Measurements from ENCODE around the gene ARHGAP26. TPM values are rescaled to one million over a fixed set of nuclear protein-coding genes. Genes with fewer than 3 reads are reported as not detected.

The ARHGAP26 gene
- total and polyA plus RNA-seq, 2 of the 4 experiments (the other 2 are of a cell fraction) = 0.54 to 0.56 TPM

GRCh38 chr5:142939006-142939405, 168.8 kb downstream of the ARHGAP26 start:
- no peak overlapping the region for H2BK120ac ChIP-seq (ENCODE audit: low read depth, low read length)
- no peak overlapping the region for H2BK15ac ChIP-seq (ENCODE audit: low read depth, low read length)
- ATAC-seq (ENCODE audit: low read depth) = no peak
- H2BK20ac ChIP-seq (ENCODE audit: low read depth, low read length) = no peak overlapping the region
- H2AK5ac ChIP-seq (ENCODE audit: low read depth, low read length) = no peak overlapping the region
- no peak overlapping the region for H3K56ac ChIP-seq (ENCODE audit: extremely low read depth, insufficient read depth, low read length)
- H4K20me1 ChIP-seq (ENCODE audit: insufficient read depth, low read length) = no peaks in the 10 kb centered on the region
- no peaks in the 10 kb centered on the region for H3K9me3 ChIP-seq (ENCODE audit: control insufficient read depth, insufficient read depth, low read length)
- H2AK9ac ChIP-seq (replicated peaks; ENCODE audit: low read depth, low read length, poor library complexity) = no peak overlapping the region
- H3K79me1 ChIP-seq (ENCODE audit: low read depth in 1 of 2, low read length in 2 of 2) = no peaks in the 10 kb centered on the region
- H2AFZ ChIP-seq (replicated peaks; ENCODE audit: low read length, poor library complexity) = no peak overlapping the region
- in situ Hi-C loops (cut with MboI; ENCODE audit: low sequenced_read_pairs) (no loop called here), intact Hi-C loops (cut with micrococcal nuclease) (no loop called here), dilution Hi-C loops (cut with HindIII; ENCODE audit: low sequenced_read_pairs, unreplicated experiment) (no loop called here)
- H4K5ac ChIP-seq (ENCODE audit: low read depth, low read length) = no peak overlapping the region
- H3K9me1 ChIP-seq (ENCODE audit: insufficient read depth, low read length) = no peaks in the 10 kb centered on the region
- H3K23ac ChIP-seq (ENCODE audit: low read depth, low read length) = no peak overlapping the region
- BruUV-seq (replicated peaks) = no TSS peak
- H3K4me3 ChIP-seq (ENCODE audit: insufficient read depth, low read depth, low read length) = no peak overlapping the region
- H2BK5ac ChIP-seq (ENCODE audit: low read depth, low read length, poor library complexity, severe bottlenecking) = no peak overlapping the region
- H3K27ac ChIP-seq (ENCODE audit: insufficient read depth, low read length) = no peak overlapping the region
- POLR2A ChIA-PET (ENCODE audit: unreplicated experiment) = no interaction called here
- TF ChIP-seq MAZ (IDR thresholded peaks at IDR 0.05; ENCODE audit: borderline replicate concordance, low read depth, low read length) (no peak), USF2 (IDR thresholded peaks at IDR 0.05; ENCODE audit: low read depth, low read length) (no peak), RAD21 (IDR thresholded peaks at IDR 0.05; ENCODE audit: low read length) (no peak), BHLHE40 (IDR thresholded peaks at IDR 0.05; ENCODE audit: low read depth, low read length) (no peak), NFE2L2 (IDR thresholded peaks at IDR 0.05; ENCODE audit: low read depth, low read length) (no peak), ELK1 (IDR thresholded peaks at IDR 0.05; ENCODE audit: borderline replicate concordance, low read depth, low read length) (no peak), RCOR1 (IDR thresholded peaks at IDR 0.05; ENCODE audit: insufficient replicate concordance, low read length) (no peak), POLR2A (IDR thresholded peaks at IDR 0.05; ENCODE audit: low read depth, low read length) (no peak), CEBPB (IDR thresholded peaks at IDR 0.05; ENCODE audit: low read depth, low read length) (no peak), MXI1 (IDR thresholded peaks at IDR 0.05; ENCODE audit: borderline replicate concordance, low read depth, low read length) (no peak), SMC3 (IDR thresholded peaks at IDR 0.05; ENCODE audit: low read depth, low read length) (no peak), RFX5 (IDR thresholded peaks at IDR 0.05; ENCODE audit: low read depth, low read length) (no peak), FOS (IDR thresholded peaks at IDR 0.05; ENCODE audit: low read depth, low read length) (no peak), MAFK (IDR thresholded peaks at IDR 0.05; ENCODE audit: low read depth, low read length) (no peak), CTCF (conservative IDR thresholded peaks at IDR 0.05; ENCODE audit: low read depth, low read length) (no peak), CHD1 (IDR thresholded peaks at IDR 0.05; ENCODE audit: low read depth, low read length) (no peak)
- H3K4ac ChIP-seq (ENCODE audit: low read depth, low read length) = no peak overlapping the region
- no peak overlapping the region for H3K18ac ChIP-seq (ENCODE audit: low read depth, low read length)
- no peaks in the 10 kb centered on the region for H3K4me1 ChIP-seq (ENCODE audit: control insufficient read depth, insufficient read depth, low read length)
- 60% methylated on average over 1 of the region's 3 CpGs; no CpG with 5 or more reads in 1 of the 2 experiments for WGBS, 2 experiments (ENCODE audit: extremely low coverage in 2 of 2, insufficient read length in 1 of 2)
- DNase-seq = no peak
- H3K27me3 ChIP-seq (ENCODE audit: control insufficient read depth, insufficient read depth, low read length) = no peaks in the 10 kb centered on the region
- H3K14ac ChIP-seq (replicated peaks; ENCODE audit: low read depth, low read length) = no peak overlapping the region
- H3K9ac ChIP-seq (ENCODE audit: low read depth, low read length) = no peak overlapping the region
- H3K36me3 ChIP-seq (ENCODE audit: control insufficient read depth, insufficient read depth, low read length) = no peaks in the 10 kb centered on the region
- no peak overlapping the region for H4K91ac ChIP-seq (ENCODE audit: insufficient read depth, low read depth, low read length)
- H3K4me2 ChIP-seq (ENCODE audit: low read depth, low read length) = no peak overlapping the region
- no peak overlapping the region for H4K8ac ChIP-seq (ENCODE audit: low read depth in 2 of 2, low read length in 2 of 2)
- CTCF ChIA-PET = no interaction called here
